H9 (cell line): ENCODE results near the gene SMTNL2. TPM values are rescaled to one million over a fixed set of nuclear protein-coding genes. Genes with fewer than 3 reads are reported as not detected.

ENCODE experiments used
- DNase-seq: peaks from one replicate; pipeline ENCODE4 v3.0.0-alpha.2; 2017
- H2AFZ ChIP-seq: one replicate; pipeline ENCODE4 v1.6.1; 2013; ENCODE audit warnings: mild to moderate bottlenecking, low read length, control low read depth, moderate library complexity
- H2AK5ac ChIP-seq: 2 replicates; pipeline ENCODE4 v1.6.1; 2013; ENCODE audit warnings: low read length, control low read depth, mixed read lengths; ENCODE audit not compliant: insufficient read length
- H2BK120ac ChIP-seq: one replicate; pipeline ENCODE4 v1.6.1; 2013; ENCODE audit warnings: low read depth, mild to moderate bottlenecking, low read length, control low read depth, inconsistent platforms; ENCODE audit not compliant: poor library complexity, severe bottlenecking
- H2BK12ac ChIP-seq: 2 replicates; pipeline ENCODE4 v1.6.1; 2013; ENCODE audit warnings: low read length, control low read depth, mixed read lengths, low read depth; ENCODE audit not compliant: insufficient read length
- H2BK15ac ChIP-seq: 2 replicates; pipeline ENCODE4 v1.6.1; 2013; ENCODE audit warnings: low read depth, low read length, control low read depth
- H2BK20ac ChIP-seq: one replicate; pipeline ENCODE4 v1.6.1; 2013; ENCODE audit warnings: low read depth, mild to moderate bottlenecking, low read length, control low read depth, inconsistent platforms; ENCODE audit not compliant: poor library complexity, severe bottlenecking
- H2BK5ac ChIP-seq: 2 replicates; pipeline ENCODE4 v1.6.1; 2013; ENCODE audit warnings: low read length, control low read depth, mixed read lengths; ENCODE audit not compliant: insufficient read length
- H3K14ac ChIP-seq: 2 replicates; pipeline ENCODE4 v1.6.1; 2013; ENCODE audit warnings: low read length, control low read depth; ENCODE audit not compliant: insufficient read depth
- H3K18ac ChIP-seq: 2 replicates; pipeline ENCODE4 v1.6.1; 2013; ENCODE audit warnings: low read depth, mild to moderate bottlenecking, mixed read lengths, low read length, control low read depth; ENCODE audit not compliant: insufficient read length
- H3K23ac ChIP-seq: 2 replicates; pipeline ENCODE4 v1.6.1; 2013; ENCODE audit warnings: low read length, control low read depth, mixed read lengths, low read depth; ENCODE audit not compliant: insufficient read length
- H3K23me2 ChIP-seq: 2 replicates; pipeline ENCODE4 v1.6.1; 2013; ENCODE audit warnings: low read depth, mild to moderate bottlenecking, mixed read lengths, low read length, control low read depth; ENCODE audit not compliant: insufficient read length, poor library complexity, severe bottlenecking
- H3K27ac ChIP-seq: 2 replicates; pipeline ENCODE4 v1.5.1; 2013; ENCODE audit warnings: low read length, control low read depth, mixed read lengths, low read depth; ENCODE audit not compliant: insufficient read length
- H3K27me3 ChIP-seq: 2 replicates; pipeline ENCODE4 v1.6.1; 2013; ENCODE audit warnings: low read length, control low read depth, inconsistent platforms; ENCODE audit not compliant: insufficient read depth
- H3K4ac ChIP-seq: 2 replicates; pipeline ENCODE4 v1.6.1; 2013; ENCODE audit warnings: low read depth, mild to moderate bottlenecking, control low read depth, inconsistent platforms, low read length, moderate library complexity
- H3K4me1 ChIP-seq: 2 replicates; pipeline ENCODE4 v1.6.1; 2013; ENCODE audit warnings: low read length, control low read depth, inconsistent platforms; ENCODE audit not compliant: insufficient read depth
- H3K4me2 ChIP-seq: 2 replicates; pipeline ENCODE4 v1.6.1; 2013; ENCODE audit warnings: low read length, control low read depth, mixed read lengths; ENCODE audit not compliant: insufficient read length, insufficient read depth
- H3K56ac ChIP-seq: 2 replicates; pipeline ENCODE4 v1.6.1; 2013; ENCODE audit warnings: low read depth, mild to moderate bottlenecking, mixed read lengths, low read length, control low read depth; ENCODE audit not compliant: insufficient read length
- H3K79me1 ChIP-seq: 2 replicates; pipeline ENCODE4 v1.6.1; 2013; ENCODE audit warnings: low read depth, mild to moderate bottlenecking, moderate library complexity, low read length, control low read depth, inconsistent platforms; ENCODE audit not compliant: insufficient read depth, poor library complexity, severe bottlenecking
- H3K79me2 ChIP-seq: 2 replicates; pipeline ENCODE4 v1.6.1; 2013; ENCODE audit warnings: low read length, control low read depth, inconsistent platforms; ENCODE audit not compliant: insufficient read depth
- H3K9ac ChIP-seq: 2 replicates; pipeline ENCODE4 v1.6.1; 2013; ENCODE audit warnings: low read length, control low read depth, mixed read lengths; ENCODE audit not compliant: insufficient read length; ENCODE audit errors: extremely low read depth
- H3K9me3 ChIP-seq: one replicate; pipeline ENCODE4 v1.6.1; 2013; ENCODE audit warnings: low read depth, low read length, inconsistent platforms; ENCODE audit not compliant: control insufficient read depth
- H3T11ph ChIP-seq: one replicate; pipeline ENCODE4 v1.6.1; 2013; ENCODE audit warnings: mild to moderate bottlenecking, low read length, control low read depth, inconsistent platforms
- H4K20me1 ChIP-seq: one replicate; pipeline ENCODE4 v1.6.1; 2013; ENCODE audit not compliant: control insufficient read depth, insufficient read length, insufficient read depth
- H4K5ac ChIP-seq: 2 replicates; pipeline ENCODE4 v1.6.1; 2013; ENCODE audit warnings: low read depth, mild to moderate bottlenecking, mixed read lengths, low read length, control low read depth; ENCODE audit not compliant: insufficient read length
- H4K8ac ChIP-seq: replicated peaks from 2 replicates; pipeline ENCODE4 v1.6.1; 2013; ENCODE audit warnings: low read length, control low read depth, mixed read lengths, low read depth; ENCODE audit not compliant: insufficient read length
- H4K91ac ChIP-seq: 2 replicates; pipeline ENCODE4 v1.6.1; 2013; ENCODE audit warnings: low read depth, mild to moderate bottlenecking, moderate library complexity, mixed read lengths, low read length, control low read depth; ENCODE audit not compliant: insufficient read length
- H3K27ac Mint-ChIP-seq, 3 experiments: 2 replicates in 2 of 3; 3 replicates in 1 of 3; pipeline ENCODE4 v1.8.0; 2020 to 2021; ENCODE audit warnings: mixed read lengths in 3 of 3, mild to moderate bottlenecking in 1 of 3, moderate library complexity in 1 of 3
- H3K27me3 Mint-ChIP-seq: 2 replicates; pipeline ENCODE4 v1.8.0; 2021; ENCODE audit warnings: low read depth, mild to moderate bottlenecking, moderate library complexity, mixed read lengths
- H3K36me3 Mint-ChIP-seq, 3 experiments: 2 replicates in 2 of 3; 3 replicates in 1 of 3; pipeline ENCODE4 v1.8.0; 2020 to 2021; ENCODE audit warnings: low read depth in 3 of 3, mixed read lengths in 3 of 3; ENCODE audit not compliant: insufficient read depth in 1 of 3
- H3K4me1 Mint-ChIP-seq, 2 experiments: 2 replicates each; pipeline ENCODE4 v1.8.0; 2020; ENCODE audit warnings: mixed read lengths in 2 of 2
- H3K4me3 Mint-ChIP-seq, 2 experiments: 2 replicates in 1 of 2; 3 replicates in 1 of 2; pipeline ENCODE4 v1.8.0; 2020 to 2021; ENCODE audit warnings: mild to moderate bottlenecking in 2 of 2, mixed read lengths in 2 of 2, moderate library complexity in 1 of 2
- H3K9me3 Mint-ChIP-seq, 2 experiments: 2 replicates in 1 of 2; 3 replicates in 1 of 2; pipeline ENCODE4 v1.8.0; 2020; ENCODE audit warnings: mild to moderate bottlenecking in 2 of 2, mixed read lengths in 2 of 2, moderate library complexity in 1 of 2
- CTCF ChIP-seq: fragments of 200-600 bp; sonication (generic); conservative IDR thresholded peaks from 3 replicates; pipeline ENCODE4 v1.8.0; 2021; ENCODE audit warnings: antibody characterized with exemption, mild to moderate bottlenecking
- WGBS: extraction: QIAGEN DNeasy Blood & Tissue Kit; methylation state at CpG from one replicate; pipeline ENCODE4 v1.1.7; 2013; ENCODE audit warnings: missing lambda C conversion rate, low lambda C conversion rate, mixed read lengths; ENCODE audit not compliant: insufficient read length; ENCODE audit errors: extremely low coverage; 5-methylcytosine and 5-hydroxymethylcytosine counted together
- total RNA-seq: library from RNA; stranded (reverse); gene quantifications from 2 replicates; pipeline ENCODE4 v1.2.1, GENCODE V29; 2021

SMTNL2 gene
- total RNA-seq, 1 experiment from 2014 or later: 0.77 TPM

- Histone ChIP-seq H3K23ac (no peak overlapping the region), H3K14ac (no peak overlapping the region), H3K4me1 (peaks cover 3% of the 10 kb centered on the region; the same call in 1 of the 2 replicates), H3K9ac (no peak overlapping the region), H4K91ac (no peak overlapping the region), H3K4ac (no peak overlapping the region), H3K4me2 (no peak overlapping the region), H3K79me2 (no peaks in the 10 kb centered on the region), H4K5ac (no peak overlapping the region), H2BK20ac (no peak overlapping the region), H2AK5ac (no peak overlapping the region), H3K27ac (no peak overlapping the region), H2BK5ac (no peak overlapping the region), H4K20me1 (no peaks in the 10 kb centered on the region), H3K18ac (no peak overlapping the region), H3K9me3 (no peaks in the 10 kb centered on the region), H3K27me3 (no peaks in the 10 kb centered on the region), H3K79me1 (no peaks in the 10 kb centered on the region), H2AFZ (no peak overlapping the region), H2BK12ac (no peak overlapping the region), H3K56ac (no peak overlapping the region), H3K23me2 (no peaks in the 10 kb centered on the region), H4K8ac (no peak overlapping the region), H2BK15ac (no peak overlapping the region), H3T11ph (no peak overlapping the region), H2BK120ac (no peak overlapping the region)
- WGBS: no CpG with 5 or more reads among the region's 5 CpGs
- TF ChIP-seq CTCF: no peak
- DNase-seq: no peak
- peaks cover 14% of the 10 kb centered on the region for H3K27me3 Mint-ChIP-seq
- H3K27ac Mint-ChIP-seq: no peak overlapping the region
- H3K36me3 Mint-ChIP-seq: peaks cover 0 to 2% (median 0%) of the 10 kb centered on the region in 3 experiments; a peak in 1 of 7 replicates
- H3K4me3 Mint-ChIP-seq: no peak overlapping the region
- H3K4me1 Mint-ChIP-seq: peaks cover 27 to 48% of the 10 kb centered on the region in 2 experiments
- H3K9me3 Mint-ChIP-seq: peaks cover 0 to 1% of the 10 kb centered on the region in 2 experiments; a peak in 2 of 5 replicates
These were observed 17.7 kb downstream of the SMTNL2 start for GRCh38 chr17:4602041-4602440.
